ENCODE measurements around the gene ALDH18A1.

- TF ChIP-seq, protein P1, sequence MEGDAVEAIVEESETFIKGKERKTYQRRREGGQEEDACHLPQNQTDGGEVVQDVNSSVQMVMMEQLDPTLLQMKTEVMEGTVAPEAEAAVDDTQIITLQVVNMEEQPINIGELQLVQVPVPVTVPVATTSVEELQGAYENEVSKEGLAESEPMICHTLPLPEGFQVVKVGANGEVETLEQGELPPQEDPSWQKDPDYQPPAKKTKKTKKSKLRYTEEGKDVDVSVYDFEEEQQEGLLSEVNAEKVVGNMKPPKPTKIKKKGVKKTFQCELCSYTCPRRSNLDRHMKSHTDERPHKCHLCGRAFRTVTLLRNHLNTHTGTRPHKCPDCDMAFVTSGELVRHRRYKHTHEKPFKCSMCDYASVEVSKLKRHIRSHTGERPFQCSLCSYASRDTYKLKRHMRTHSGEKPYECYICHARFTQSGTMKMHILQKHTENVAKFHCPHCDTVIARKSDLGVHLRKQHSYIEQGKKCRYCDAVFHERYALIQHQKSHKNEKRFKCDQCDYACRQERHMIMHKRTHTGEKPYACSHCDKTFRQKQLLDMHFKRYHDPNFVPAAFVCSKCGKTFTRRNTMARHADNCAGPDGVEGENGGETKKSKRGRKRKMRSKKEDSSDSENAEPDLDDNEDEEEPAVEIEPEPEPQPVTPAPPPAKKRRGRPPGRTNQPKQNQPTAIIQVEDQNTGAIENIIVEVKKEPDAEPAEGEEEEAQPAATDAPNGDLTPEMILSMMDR (IDR thresholded peaks at IDR 0.05): peak; percentile 41
- TF ChIP-seq EZH2 (IDR thresholded peaks at IDR 0.05; ENCODE audit: borderline replicate concordance, insufficient read depth, low read depth, low read length, poor library complexity, severe bottlenecking): no peak
Observed at GRCh38 chr10:95688648-95689047, 32.1 kb upstream of the ALDH18A1 start.

Measured in B cell (primary cell).